GM12878 (cell line): ENCODE data around the gene IL11.

ENCODE experiments used
- CREB1 ChIP-seq: IDR thresholded peaks from 2 replicates; pipeline ENCODE4 v1.6.1; 2012; ENCODE audit warnings: low read depth, mild to moderate bottlenecking, inconsistent platforms
- CTCF ChIP-seq, 3 experiments: IDR thresholded peaks in 2 of 3; conservative IDR thresholded peaks in 1 of 3; 2 replicates each; pipeline ENCODE4 v1.5.1; 2011; ENCODE audit warnings: low read depth in 3 of 3, low read length in 3 of 3, mild to moderate bottlenecking in 3 of 3, control low read depth in 2 of 3, moderate library complexity in 2 of 3, inconsistent platforms in 1 of 3, mixed read lengths in 1 of 3; ENCODE audit not compliant: control insufficient read depth in 2 of 3, insufficient read depth in 1 of 3; ENCODE audit errors: extremely low read depth in 1 of 3
- POLR2A ChIP-seq: IDR thresholded peaks from 2 replicates; pipeline ENCODE4 v1.6.1; 2011; ENCODE audit warnings: low read depth, mild to moderate bottlenecking, low read length
- RCOR1 ChIP-seq: conservative IDR thresholded peaks from 2 replicates; pipeline ENCODE4 v1.6.1; 2012; ENCODE audit warnings: low read depth, low read length, improper control_type of control experiment
- SIN3A ChIP-seq: IDR thresholded peaks from 2 replicates; pipeline ENCODE4 v1.6.1; 2012; ENCODE audit warnings: low read depth, low read length, improper control_type of control experiment
- ZBTB33 ChIP-seq: fragments of 450-650 bp; IDR thresholded peaks from 2 replicates; pipeline ENCODE4 v1.6.1; 2017; ENCODE audit warnings: mild to moderate bottlenecking

GRCh38 chr19:55345101-55345817, 25.0 kb downstream of the IL11 start:
- TF ChIP-seq RCOR1 (no peak), POLR2A (0 out of 2 replicates have a peak, but pooled peaks have one; percentile 21), ZBTB33 (no peak), CTCF (IDR thresholded peaks at IDR 0.05 in 2 of 3, conservative IDR thresholded peaks at IDR 0.05 in 1 of 3; ENCODE audit: control insufficient read depth in 2 of 3, extremely low read depth in 1 of 3, insufficient read depth in 1 of 3, low read depth in 3 of 3, low read length in 3 of 3) (no peak), CREB1 (no peak), SIN3A (no peak)
